Upper lobe of left lung (tissue), 4 donors: ENCODE data around the gene ARHGEF39.

Experiments used
- EP300 ChIP-seq, 4 donors: sonication (generic); formaldehyde crosslinking; IDR thresholded peaks; one replicate each; pipeline ENCODE4 v1.5.1; 2017; ENCODE audit warnings: antibody characterized with exemption in 4 of 4, control low read depth in 2 of 4
- POLR2A ChIP-seq, 4 donors: fragments of 450-650 bp; IDR thresholded peaks; one replicate each; pipeline ENCODE4 v1.5.1; 2016 to 2017; ENCODE audit warnings: antibody characterized with exemption in 4 of 4, mild to moderate bottlenecking in 2 of 4
- POLR2AphosphoS5 ChIP-seq, 2 donors: sonication (generic); formaldehyde crosslinking; IDR thresholded peaks; one replicate each; pipeline ENCODE4 v1.5.1; 2017; ENCODE audit warnings: antibody characterized with exemption in 2 of 2
- TF ChIP-seq, protein P1 (sequence below), 6 experiments: fragments of 450-650 bp in 4 of 6; fragments of 200-600 bp in 2 of 6; sonication (generic) in 2 of 6; IDR thresholded peaks; one replicate each; pipeline ENCODE4 v1.5.1; 2016 to 2019; ENCODE audit warnings: antibody characterized with exemption in 6 of 6

DNA sequence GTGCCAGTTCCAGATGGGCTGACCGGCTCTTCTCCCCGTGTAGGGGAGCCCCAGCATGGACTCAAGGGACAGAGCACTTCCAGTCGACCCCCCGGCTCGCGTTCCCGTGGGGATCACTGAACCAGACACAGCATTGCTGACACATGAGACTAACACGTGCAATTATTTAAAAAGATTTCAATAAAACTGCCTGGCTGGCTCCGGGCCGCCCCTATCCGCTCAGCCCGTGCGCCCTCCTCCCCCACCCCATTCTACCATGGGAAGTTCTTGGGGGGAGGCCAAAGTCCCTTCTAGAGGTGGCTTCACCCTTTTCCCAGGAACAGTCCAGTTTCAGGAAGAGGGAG, 55.2 kb downstream of the ARHGEF39 start:
- TF ChIP-seq, protein P1, sequence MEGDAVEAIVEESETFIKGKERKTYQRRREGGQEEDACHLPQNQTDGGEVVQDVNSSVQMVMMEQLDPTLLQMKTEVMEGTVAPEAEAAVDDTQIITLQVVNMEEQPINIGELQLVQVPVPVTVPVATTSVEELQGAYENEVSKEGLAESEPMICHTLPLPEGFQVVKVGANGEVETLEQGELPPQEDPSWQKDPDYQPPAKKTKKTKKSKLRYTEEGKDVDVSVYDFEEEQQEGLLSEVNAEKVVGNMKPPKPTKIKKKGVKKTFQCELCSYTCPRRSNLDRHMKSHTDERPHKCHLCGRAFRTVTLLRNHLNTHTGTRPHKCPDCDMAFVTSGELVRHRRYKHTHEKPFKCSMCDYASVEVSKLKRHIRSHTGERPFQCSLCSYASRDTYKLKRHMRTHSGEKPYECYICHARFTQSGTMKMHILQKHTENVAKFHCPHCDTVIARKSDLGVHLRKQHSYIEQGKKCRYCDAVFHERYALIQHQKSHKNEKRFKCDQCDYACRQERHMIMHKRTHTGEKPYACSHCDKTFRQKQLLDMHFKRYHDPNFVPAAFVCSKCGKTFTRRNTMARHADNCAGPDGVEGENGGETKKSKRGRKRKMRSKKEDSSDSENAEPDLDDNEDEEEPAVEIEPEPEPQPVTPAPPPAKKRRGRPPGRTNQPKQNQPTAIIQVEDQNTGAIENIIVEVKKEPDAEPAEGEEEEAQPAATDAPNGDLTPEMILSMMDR (IDR thresholded peaks at IDR 0.05) = no peak
- TF ChIP-seq POLR2A (IDR thresholded peaks at IDR 0.05) (no peak), POLR2AphosphoS5 (IDR thresholded peaks at IDR 0.05) (no peak), EP300 (IDR thresholded peaks at IDR 0.05) (no peak)
